Measurements from ENCODE around the gene VPS36. TPM values are rescaled to one million over a fixed set of nuclear protein-coding genes. Genes with fewer than 3 reads are reported as not detected.
"Not testable (repeated sequence)": the region's sequence is repeated elsewhere in the genome, so short reads cannot be mapped to it uniquely, and the experiment has no call there.

Gene VPS36, protein sequence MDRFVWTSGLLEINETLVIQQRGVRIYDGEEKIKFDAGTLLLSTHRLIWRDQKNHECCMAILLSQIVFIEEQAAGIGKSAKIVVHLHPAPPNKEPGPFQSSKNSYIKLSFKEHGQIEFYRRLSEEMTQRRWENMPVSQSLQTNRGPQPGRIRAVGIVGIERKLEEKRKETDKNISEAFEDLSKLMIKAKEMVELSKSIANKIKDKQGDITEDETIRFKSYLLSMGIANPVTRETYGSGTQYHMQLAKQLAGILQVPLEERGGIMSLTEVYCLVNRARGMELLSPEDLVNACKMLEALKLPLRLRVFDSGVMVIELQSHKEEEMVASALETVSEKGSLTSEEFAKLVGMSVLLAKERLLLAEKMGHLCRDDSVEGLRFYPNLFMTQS
- total RNA-seq: 30.4 to 46.8 TPM (median 33.2 TPM) in 3 replicates
- long read RNA-seq, full-length matches to known transcripts: 42 of 55 reads
- long read RNA-seq, partial matches to known transcripts: 1 of 55 reads
- long read RNA-seq, other reads (novel, unspliced or antisense): 12 of 55 reads

DNA sequence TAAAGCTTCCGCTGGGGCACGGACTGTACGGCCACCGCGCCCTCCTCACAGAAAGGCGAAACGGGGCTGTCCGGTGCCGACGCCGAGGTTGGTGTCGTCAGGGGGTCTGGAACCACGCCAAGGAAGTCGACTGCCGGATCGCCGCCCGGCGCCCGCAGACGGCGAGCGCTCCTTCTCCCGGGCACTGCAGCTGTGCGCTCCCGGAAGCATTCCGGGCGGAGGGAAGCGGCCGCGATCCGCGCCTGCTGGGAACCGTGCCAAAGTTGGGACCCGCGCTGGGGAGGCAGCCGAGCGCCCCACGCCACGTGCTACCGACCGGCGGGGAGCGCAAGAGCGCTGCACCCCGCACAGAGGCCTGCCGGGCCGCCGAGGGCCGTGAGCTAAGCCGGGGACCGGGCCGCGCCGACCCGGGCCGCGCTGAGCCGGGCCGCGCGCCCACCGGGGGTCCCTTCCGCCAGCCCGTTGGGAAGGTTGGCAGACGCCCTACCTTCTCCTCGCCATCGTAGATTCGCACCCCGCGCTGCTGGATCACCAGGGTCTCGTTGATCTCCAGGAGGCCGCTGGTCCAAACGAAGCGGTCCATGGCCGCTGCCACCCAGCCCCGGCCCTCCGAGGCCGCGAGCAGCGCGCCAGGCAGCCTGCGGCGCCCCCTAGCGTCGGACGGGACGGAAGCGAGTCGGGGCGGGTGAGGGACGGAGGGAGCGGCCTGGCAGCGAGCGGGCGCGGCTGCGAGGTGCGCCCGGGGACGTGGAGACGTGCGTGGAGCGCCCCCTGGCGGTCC, at the start of gene VPS36:
Gene VPS36, minus strand, starts transcription at position 623 of the 781 bp plus-strand sequence. Its CDS starts 40 bp downstream, at position 583.
- peak; percentile 97 for DNase-seq (ENCODE audit: low spot score)
- Mint-ChIP-seq H3K27ac (ENCODE audit: unreplicated experiment) (peak within 1 kb of the TSS; percentile 95), H3K4me3 (ENCODE audit: unreplicated experiment) (peak within 1 kb of the TSS; percentile 84), H3K27me3 (ENCODE audit: low read depth) (no peaks in the 10 kb centered on the region), H3K4me1 (ENCODE audit: low read depth) (peaks cover 40% of the 10 kb centered on the region), H3K36me3 (ENCODE audit: low read depth) (peaks cover under 1% of the 10 kb centered on the region), H3K9me3 (ENCODE audit: low read depth) (no peaks in the 10 kb centered on the region)
- peak; percentile 100 for TF ChIP-seq CTCF (IDR thresholded peaks at IDR 0.05)

DNA sequence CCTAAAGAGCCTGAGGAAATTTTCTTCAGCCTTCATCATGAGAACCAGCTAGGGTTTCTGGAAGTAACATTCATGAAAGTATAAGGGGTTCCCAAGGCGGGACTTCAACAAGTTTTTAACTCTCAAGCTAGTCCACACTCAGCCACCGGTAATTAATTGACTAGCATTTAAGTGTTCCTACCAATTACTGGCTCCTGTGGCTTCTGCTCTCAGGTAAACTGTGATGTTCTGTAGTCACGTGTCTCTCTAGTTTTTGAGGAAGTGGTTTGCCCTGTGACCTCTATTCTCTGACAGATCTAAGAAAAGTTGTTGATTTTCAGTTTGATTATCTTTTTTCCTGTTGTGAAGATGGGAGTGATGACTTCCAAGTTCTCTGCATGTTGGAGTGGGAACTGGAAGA, 47.5 kb upstream of the VPS36 start:
- not testable (repeated sequence) for DNase-seq (ENCODE audit: low spot score); H3K4me3 Mint-ChIP-seq (ENCODE audit: unreplicated experiment); H3K36me3 Mint-ChIP-seq (ENCODE audit: low read depth); H3K4me1 Mint-ChIP-seq (ENCODE audit: low read depth); H3K27ac Mint-ChIP-seq (ENCODE audit: unreplicated experiment); H3K27me3 Mint-ChIP-seq (ENCODE audit: low read depth)
- H3K9me3 Mint-ChIP-seq (ENCODE audit: low read depth): peaks cover 13% of the 10 kb centered on the region

DNA sequence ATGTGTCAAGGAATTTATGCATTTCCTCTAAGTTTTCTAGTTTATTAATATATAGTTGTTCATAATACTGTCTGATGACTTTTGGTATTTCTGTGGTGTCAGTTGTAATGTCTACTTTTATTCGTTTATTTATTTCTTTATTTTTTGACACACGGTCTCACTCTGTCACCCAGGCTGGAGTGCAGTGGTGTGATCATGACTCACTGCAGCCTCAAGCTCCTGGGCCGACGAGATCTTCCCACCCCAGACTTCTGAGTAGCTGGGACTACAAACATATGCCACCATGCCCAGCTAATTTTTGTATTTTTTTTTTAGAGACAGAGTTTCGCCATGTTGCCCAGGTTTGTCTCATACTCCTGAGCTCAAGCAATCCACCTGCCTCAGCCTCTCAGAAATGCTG, 43.8 kb upstream of the VPS36 start:
- DNase-seq (ENCODE audit: low spot score); H3K4me3 Mint-ChIP-seq (ENCODE audit: unreplicated experiment); H3K4me1 Mint-ChIP-seq (ENCODE audit: low read depth); H3K36me3 Mint-ChIP-seq (ENCODE audit: low read depth); H3K27me3 Mint-ChIP-seq (ENCODE audit: low read depth); H3K9me3 Mint-ChIP-seq (ENCODE audit: low read depth); H3K27ac Mint-ChIP-seq (ENCODE audit: unreplicated experiment): not testable (repeated sequence)

DNA sequence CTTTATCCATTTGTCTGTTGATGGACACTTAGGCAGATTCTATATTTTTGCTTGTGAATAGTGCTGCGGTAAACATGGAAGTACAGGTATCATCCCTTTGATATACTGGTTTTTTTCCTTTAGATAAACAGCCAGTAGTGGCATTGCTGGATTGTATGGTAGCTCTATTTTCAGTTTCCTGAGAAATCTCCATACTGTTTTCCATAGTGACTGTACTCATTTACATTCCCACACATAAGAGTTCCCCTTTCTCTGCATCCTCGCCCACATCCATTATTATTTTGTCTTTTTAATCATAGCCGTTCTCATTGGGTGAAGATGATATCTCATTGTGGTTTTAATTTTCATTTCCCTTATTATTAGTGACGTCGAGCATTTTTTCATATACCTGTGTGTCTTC, 40.6 kb upstream of the VPS36 start:
- H3K27ac Mint-ChIP-seq (ENCODE audit: unreplicated experiment); H3K4me3 Mint-ChIP-seq (ENCODE audit: unreplicated experiment); H3K9me3 Mint-ChIP-seq (ENCODE audit: low read depth); H3K4me1 Mint-ChIP-seq (ENCODE audit: low read depth); H3K27me3 Mint-ChIP-seq (ENCODE audit: low read depth); H3K36me3 Mint-ChIP-seq (ENCODE audit: low read depth); DNase-seq (ENCODE audit: low spot score): not testable (repeated sequence)

DNA sequence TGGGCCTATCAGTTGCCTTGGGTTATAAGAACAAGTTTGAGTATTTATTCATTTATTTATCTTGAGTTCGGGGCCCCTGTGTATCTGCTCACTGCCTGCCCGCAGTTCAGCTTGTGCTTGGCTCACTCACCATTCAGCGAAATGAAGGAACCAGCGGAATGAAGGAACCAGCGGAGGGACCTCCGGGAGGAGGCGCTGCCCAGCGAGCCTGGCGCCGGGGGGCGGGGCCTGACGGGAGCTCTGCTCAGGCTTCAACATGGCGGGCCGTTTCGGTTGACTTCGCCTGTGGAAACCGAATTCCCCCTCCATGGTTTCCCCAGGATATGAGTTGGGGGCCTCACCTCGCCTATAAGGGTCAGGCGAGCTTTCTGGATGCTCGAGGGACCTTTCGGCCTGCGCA, 38.3 kb upstream of the VPS36 start:
- H3K27me3 Mint-ChIP-seq (ENCODE audit: low read depth); H3K4me1 Mint-ChIP-seq (ENCODE audit: low read depth); DNase-seq (ENCODE audit: low spot score); H3K4me3 Mint-ChIP-seq (ENCODE audit: unreplicated experiment); H3K27ac Mint-ChIP-seq (ENCODE audit: unreplicated experiment); H3K36me3 Mint-ChIP-seq (ENCODE audit: low read depth); H3K9me3 Mint-ChIP-seq (ENCODE audit: low read depth): not testable (repeated sequence)

- not testable (repeated sequence) for DNase-seq (ENCODE audit: low spot score); H3K27me3 Mint-ChIP-seq (ENCODE audit: low read depth); H3K4me1 Mint-ChIP-seq (ENCODE audit: low read depth); H3K36me3 Mint-ChIP-seq (ENCODE audit: low read depth); H3K4me3 Mint-ChIP-seq (ENCODE audit: unreplicated experiment); H3K27ac Mint-ChIP-seq (ENCODE audit: unreplicated experiment); H3K9me3 Mint-ChIP-seq (ENCODE audit: low read depth)
Observed at GRCh38 chr13:52487078-52487477, 36.6 kb upstream of the VPS36 start.

- not testable (repeated sequence) for H3K4me1 Mint-ChIP-seq (ENCODE audit: low read depth); H3K9me3 Mint-ChIP-seq (ENCODE audit: low read depth); H3K27me3 Mint-ChIP-seq (ENCODE audit: low read depth)
Observed at GRCh38 chr13:52480677-52481428, 30.4 kb upstream of the VPS36 start.

GRCh38 chr13:52468487-52468886, 18.1 kb upstream of the VPS36 start:
- not testable (repeated sequence) for H3K9me3 Mint-ChIP-seq (ENCODE audit: low read depth); H3K27ac Mint-ChIP-seq (ENCODE audit: unreplicated experiment); DNase-seq (ENCODE audit: low spot score); H3K4me1 Mint-ChIP-seq (ENCODE audit: low read depth); H3K4me3 Mint-ChIP-seq (ENCODE audit: unreplicated experiment); H3K27me3 Mint-ChIP-seq (ENCODE audit: low read depth)
- peaks cover 24% of the 10 kb centered on the region for H3K36me3 Mint-ChIP-seq (ENCODE audit: low read depth)

More at GRCh38 chr13:52480677-52481428, 30.4 kb upstream of the VPS36 start:
- not testable (repeated sequence) for H3K27ac Mint-ChIP-seq (ENCODE audit: unreplicated experiment); DNase-seq (ENCODE audit: low spot score); H3K36me3 Mint-ChIP-seq (ENCODE audit: low read depth); H3K4me3 Mint-ChIP-seq (ENCODE audit: unreplicated experiment)

Data from chondrocyte (in vitro differentiated cells).